ENCODE results near the gene KIAA1671.

DNA sequence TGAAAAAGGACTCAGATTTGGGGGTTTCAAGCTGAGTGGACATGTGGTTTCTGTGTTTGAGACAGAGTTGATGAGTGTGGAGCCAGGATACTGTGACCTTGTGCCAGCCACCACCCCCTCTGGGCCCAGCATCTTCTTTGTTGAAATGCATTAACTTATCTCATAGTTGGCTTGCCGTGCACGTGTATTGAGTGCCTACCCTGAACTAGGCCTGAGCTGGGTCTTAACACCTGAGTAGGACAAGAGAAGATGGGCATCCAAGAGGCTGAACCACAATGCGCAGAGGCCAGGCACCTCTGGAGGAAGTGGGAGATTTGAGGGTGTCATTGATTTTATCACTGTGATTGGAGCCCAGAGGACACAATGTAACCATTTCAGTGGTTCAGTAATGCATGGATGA, 129.6 kb downstream of the KIAA1671 start:
- TF ChIP-seq CTCF (IDR thresholded peaks at IDR 0.05) (no peak), EZH2 (IDR thresholded peaks at IDR 0.05; ENCODE audit: borderline replicate concordance, insufficient read depth, low read depth, low read length, poor library complexity, severe bottlenecking) (no peak)
